C1 segment of cervical spinal cord (tissue), 14 donors: ENCODE measurements around the gene IGFL1.
"Not testable (repeated sequence)": the region's sequence is repeated elsewhere in the genome, so short reads cannot be mapped to it uniquely, and the experiment has no call there.

Source experiments
- DNase-seq, 14 donors: peaks; one replicate each; lab custom pipeline; 2025; lab: John Stamatoyannopoulos, UW

Gene IGFL1

GRCh38 chr19:46221981-46222610 is 7.4 kb upstream of the IGFL1 start:
- no peak for DNase-seq

GRCh38 chr19:46223787-46224186 is 5.8 kb upstream of the IGFL1 start:
- not testable (repeated sequence) for DNase-seq

- DNase-seq, result no peak
Observed at GRCh38 chr19:46224773-46225172, 4.8 kb upstream of the IGFL1 start.

- DNase-seq, result no peak
Observed at GRCh38 chr19:46225558-46226004, 4.0 kb upstream of the IGFL1 start.

- DNase-seq, result no peak
Observed at GRCh38 chr19:46226438-46226973, 3.0 kb upstream of the IGFL1 start.

- DNase-seq, result no peak
Observed at GRCh38 chr19:46232029-46232428, 2.5 kb downstream of the IGFL1 start.

- no peak for DNase-seq
Observed at GRCh38 chr19:46232468-46232867, 2.9 kb downstream of the IGFL1 start.

GRCh38 chr19:46232938-46233621 is 3.5 kb downstream of the IGFL1 start:
- DNase-seq, result no peak

GRCh38 chr19:46233871-46234270 is 4.3 kb downstream of the IGFL1 start:
- not testable (repeated sequence) for DNase-seq

GRCh38 chr19:46238141-46238540 is 8.6 kb downstream of the IGFL1 start:
- DNase-seq, result not testable (repeated sequence)

GRCh38 chr19:46239193-46240024 is 9.9 kb downstream of the IGFL1 start:
- DNase-seq, result no peak

- DNase-seq, result no peak
Observed at GRCh38 chr19:46240693-46241092, 11.2 kb downstream of the IGFL1 start.

- no peak for DNase-seq
Observed at GRCh38 chr19:46241626-46242025, 12.1 kb downstream of the IGFL1 start.

- not testable (repeated sequence) for DNase-seq
Observed at GRCh38 chr19:46243081-46243654, 13.6 kb downstream of the IGFL1 start.

GRCh38 chr19:46250076-46250735 is 20.7 kb downstream of the IGFL1 start:
- DNase-seq, result no peak

GRCh38 chr19:46251416-46251815 is 21.9 kb downstream of the IGFL1 start:
- DNase-seq, result no peak

- DNase-seq, result no peak
Observed at GRCh38 chr19:46254776-46255175, 25.2 kb downstream of the IGFL1 start.

- DNase-seq, result no peak
Observed at GRCh38 chr19:46256855-46257254, 27.3 kb downstream of the IGFL1 start.

- not testable (repeated sequence) for DNase-seq
Observed at GRCh38 chr19:46261501-46261900, 32.0 kb downstream of the IGFL1 start.

GRCh38 chr19:46262684-46263296 is 33.2 kb downstream of the IGFL1 start:
- DNase-seq, result not testable (repeated sequence)

- not testable (repeated sequence) for DNase-seq
Observed at GRCh38 chr19:46264801-46265200, 35.3 kb downstream of the IGFL1 start.
